Endodermal cell (in vitro differentiated cells): ENCODE data around the gene ZNRF2. TPM values are rescaled to one million over a fixed set of nuclear protein-coding genes. Genes with fewer than 3 reads are reported as not detected.

ENCODE experiments used
- DNase-seq: peaks from one replicate; pipeline ENCODE4 v3.0.0-alpha.2; 2017
- H3K27ac ChIP-seq: 2 replicates; pipeline ENCODE4 v1.5.1; 2013; ENCODE audit warnings: mild to moderate bottlenecking, low read depth, low read length, moderate library complexity
- H3K27me3 ChIP-seq: 2 replicates; pipeline ENCODE4 v1.6.1; 2013; ENCODE audit warnings: mild to moderate bottlenecking, low read length, moderate library complexity; ENCODE audit not compliant: insufficient read depth, control insufficient read depth, poor library complexity, severe bottlenecking
- H3K36me3 ChIP-seq: 2 replicates; pipeline ENCODE4 v1.7.0; 2013; ENCODE audit warnings: mild to moderate bottlenecking, low read length, moderate library complexity; ENCODE audit not compliant: control insufficient read depth, insufficient read depth
- H3K4me1 ChIP-seq: one replicate; pipeline ENCODE4 v1.7.0; 2013; ENCODE audit warnings: low read length; ENCODE audit not compliant: control insufficient read depth, insufficient read depth
- H3K4me3 ChIP-seq: 2 replicates; pipeline ENCODE4 v1.5.1; 2013; ENCODE audit warnings: mild to moderate bottlenecking, low read length, moderate library complexity
- H3K9ac ChIP-seq: 2 replicates; pipeline ENCODE4 v1.6.1; 2013; ENCODE audit warnings: mild to moderate bottlenecking, low read length, moderate library complexity; ENCODE audit not compliant: poor library complexity, severe bottlenecking; ENCODE audit errors: extremely low read depth
- H3K9me3 ChIP-seq: 2 replicates; pipeline ENCODE4 v1.6.1; 2013; ENCODE audit warnings: mild to moderate bottlenecking, low read length, moderate library complexity; ENCODE audit not compliant: control insufficient read depth
- H3K27ac Mint-ChIP-seq: 2 replicates; pipeline ENCODE4 v1.8.0; 2020; ENCODE audit warnings: mixed read lengths
- H3K27me3 Mint-ChIP-seq: 2 replicates; pipeline ENCODE4 v1.8.0; 2021; ENCODE audit warnings: mild to moderate bottlenecking, mixed read lengths; ENCODE audit not compliant: insufficient read depth
- H3K36me3 Mint-ChIP-seq: 2 replicates; pipeline ENCODE4 v1.8.0; 2020; ENCODE audit warnings: low read depth, mixed read lengths
- H3K4me1 Mint-ChIP-seq: 2 replicates; pipeline ENCODE4 v1.8.0; 2020; ENCODE audit warnings: mixed read lengths
- H3K4me3 Mint-ChIP-seq: 2 replicates; pipeline ENCODE4 v1.8.0; 2020; ENCODE audit warnings: mild to moderate bottlenecking, moderate library complexity, mixed read lengths
- H3K9me3 Mint-ChIP-seq: 2 replicates; pipeline ENCODE4 v1.8.0; 2020; ENCODE audit warnings: mild to moderate bottlenecking, mixed read lengths
- WGBS, 2 experiments: methylation state at CpG; one replicate each; pipeline versions ENCODE4 v1.1.5 to v1.1.7; 2013; ENCODE audit warnings: missing lambda C conversion rate in 2 of 2, mixed read lengths in 1 of 2; ENCODE audit not compliant: insufficient coverage in 1 of 2, insufficient read length in 1 of 2; 5-methylcytosine and 5-hydroxymethylcytosine counted together
- total RNA-seq, 2 donors: library from RNA; stranded (reverse); fragmentation: NEBNext Ultra II Directional in 1 of 2; extraction: Animal tissue kit (Norgen Biotek cat#: 25700) in 1 of 2; gene quantifications; 2 replicates in 1 of 2; 3 replicates in 1 of 2; pipeline ENCODE4 v1.2.1, GENCODE V29; 2021
- TF ChIP-seq, protein P1 (sequence below): fragments of 200-600 bp; sonication (generic); conservative IDR thresholded peaks from 2 replicates; pipeline ENCODE4 v1.5.0; 2021; ENCODE audit warnings: antibody characterized with exemption, mild to moderate bottlenecking

The ZNRF2 gene
- total RNA-seq, 2 donors from 2014 or later = 15.5 to 20.9 TPM

DNA sequence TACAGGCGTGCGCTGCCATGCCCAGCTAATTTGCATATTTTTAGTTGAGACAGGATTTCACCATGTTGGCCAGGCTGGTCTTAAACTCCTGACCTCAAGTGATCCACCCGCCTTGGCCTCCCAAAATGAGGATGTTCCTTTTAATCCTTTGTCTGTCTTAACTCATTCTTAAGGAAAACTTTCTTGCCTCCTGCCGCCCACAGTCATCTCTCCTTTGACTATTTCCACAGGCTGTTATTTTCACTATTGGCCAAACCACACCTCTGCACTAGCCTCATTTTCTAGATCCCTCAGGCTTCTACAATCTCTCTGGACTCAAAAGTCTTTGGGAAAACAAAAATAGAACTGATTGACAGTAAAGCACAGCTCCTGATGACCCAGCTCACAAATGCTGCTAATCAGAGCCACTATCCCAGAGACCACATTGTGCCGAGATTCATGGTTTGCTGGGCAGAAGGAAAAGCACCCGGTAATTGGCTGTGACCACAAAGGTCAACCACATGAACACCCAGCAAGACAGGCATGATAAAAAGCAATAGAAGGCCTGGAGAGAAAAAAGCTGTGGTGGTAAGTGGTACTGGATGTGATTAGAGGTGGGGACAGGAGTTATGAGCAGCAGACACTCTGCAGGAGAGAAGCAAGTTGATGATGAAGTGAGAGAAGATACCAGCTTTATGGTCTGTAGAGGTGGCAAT is 44.1 kb upstream of the ZNRF2 start:
- H3K9ac ChIP-seq = no peak overlapping the region
- H3K4me3 Mint-ChIP-seq = no peak overlapping the region
- no peaks in the 10 kb centered on the region for H3K36me3 Mint-ChIP-seq
- TF ChIP-seq, protein P1, sequence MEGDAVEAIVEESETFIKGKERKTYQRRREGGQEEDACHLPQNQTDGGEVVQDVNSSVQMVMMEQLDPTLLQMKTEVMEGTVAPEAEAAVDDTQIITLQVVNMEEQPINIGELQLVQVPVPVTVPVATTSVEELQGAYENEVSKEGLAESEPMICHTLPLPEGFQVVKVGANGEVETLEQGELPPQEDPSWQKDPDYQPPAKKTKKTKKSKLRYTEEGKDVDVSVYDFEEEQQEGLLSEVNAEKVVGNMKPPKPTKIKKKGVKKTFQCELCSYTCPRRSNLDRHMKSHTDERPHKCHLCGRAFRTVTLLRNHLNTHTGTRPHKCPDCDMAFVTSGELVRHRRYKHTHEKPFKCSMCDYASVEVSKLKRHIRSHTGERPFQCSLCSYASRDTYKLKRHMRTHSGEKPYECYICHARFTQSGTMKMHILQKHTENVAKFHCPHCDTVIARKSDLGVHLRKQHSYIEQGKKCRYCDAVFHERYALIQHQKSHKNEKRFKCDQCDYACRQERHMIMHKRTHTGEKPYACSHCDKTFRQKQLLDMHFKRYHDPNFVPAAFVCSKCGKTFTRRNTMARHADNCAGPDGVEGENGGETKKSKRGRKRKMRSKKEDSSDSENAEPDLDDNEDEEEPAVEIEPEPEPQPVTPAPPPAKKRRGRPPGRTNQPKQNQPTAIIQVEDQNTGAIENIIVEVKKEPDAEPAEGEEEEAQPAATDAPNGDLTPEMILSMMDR = no peak
- no peaks in the 10 kb centered on the region for H3K9me3 Mint-ChIP-seq
- no peaks in the 10 kb centered on the region for H3K36me3 ChIP-seq
- H3K27me3 ChIP-seq = no peaks in the 10 kb centered on the region
- H3K27ac Mint-ChIP-seq = no peak overlapping the region
- H3K27ac ChIP-seq = no peak overlapping the region
- no peak overlapping the region for H3K4me3 ChIP-seq
- H3K4me1 Mint-ChIP-seq = peaks cover 12% of the 10 kb centered on the region
- WGBS, 2 experiments = 89 to 92% methylated on average over 5 to 6 of the region's 6 CpGs
- H3K4me1 ChIP-seq = no peaks in the 10 kb centered on the region
- no peaks in the 10 kb centered on the region for H3K9me3 ChIP-seq
- no peaks in the 10 kb centered on the region for H3K27me3 Mint-ChIP-seq
- DNase-seq = peak; percentile 49

DNA sequence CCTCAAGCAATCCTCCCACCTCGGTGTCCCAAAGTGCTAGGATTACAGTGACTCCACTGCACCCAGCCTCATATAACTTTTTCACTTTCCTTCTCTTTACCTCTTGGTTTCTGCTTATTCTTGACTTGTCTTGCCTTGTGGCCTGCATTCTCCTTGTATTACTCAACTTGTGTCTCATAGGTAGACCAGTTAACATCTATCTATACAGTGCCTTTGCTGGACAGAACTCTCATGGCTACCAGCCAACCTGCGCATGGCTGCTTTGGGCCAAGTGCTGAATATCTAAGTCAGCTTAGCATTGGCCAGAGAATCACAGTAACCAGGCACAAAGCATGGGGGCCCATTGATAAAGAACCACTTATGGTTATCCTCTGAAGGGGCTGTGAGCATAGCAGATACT is 42.6 kb upstream of the ZNRF2 start:
- H3K9me3 ChIP-seq = no peaks in the 10 kb centered on the region
- H3K9ac ChIP-seq = no peak overlapping the region
- no peak overlapping the region for H3K27ac ChIP-seq
- WGBS, 2 experiments = 95 to 100% methylated on average over 2 of the region's 2 CpGs
- H3K36me3 ChIP-seq = no peaks in the 10 kb centered on the region
- Mint-ChIP-seq H3K4me3 (no peak overlapping the region), H3K27ac (no peak overlapping the region), H3K9me3 (no peaks in the 10 kb centered on the region), H3K27me3 (no peaks in the 10 kb centered on the region), H3K4me1 (peaks cover 12% of the 10 kb centered on the region), H3K36me3 (no peaks in the 10 kb centered on the region)
- H3K4me1 ChIP-seq = no peaks in the 10 kb centered on the region
- no peak overlapping the region for H3K4me3 ChIP-seq
- no peak for DNase-seq
- no peaks in the 10 kb centered on the region for H3K27me3 ChIP-seq
- TF ChIP-seq, protein P1 = no peak

DNA sequence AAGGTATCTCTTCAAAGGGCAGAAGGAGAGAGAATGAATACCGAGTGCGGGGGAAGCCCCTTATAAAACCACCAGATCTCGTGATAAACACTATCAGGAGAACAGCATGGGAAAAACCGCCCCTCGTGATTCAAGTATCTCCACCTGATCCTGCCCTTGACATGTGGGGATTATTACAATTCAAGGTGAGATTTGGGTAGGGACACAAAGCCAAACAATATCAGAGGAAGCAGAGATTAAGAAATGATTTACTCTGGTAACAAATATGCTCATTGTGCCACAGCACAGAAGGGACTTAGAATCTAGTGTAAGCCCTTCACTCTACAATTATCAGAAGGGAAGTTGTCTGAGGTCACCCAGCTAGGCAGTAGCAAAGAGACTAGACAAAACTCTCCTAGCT is 40.1 kb upstream of the ZNRF2 start:
- H3K27me3 Mint-ChIP-seq = no peaks in the 10 kb centered on the region
- no peak for DNase-seq
- no peak overlapping the region for H3K4me3 ChIP-seq
- H3K27me3 ChIP-seq = no peaks in the 10 kb centered on the region
- H3K4me3 Mint-ChIP-seq = no peak overlapping the region
- H3K4me1 ChIP-seq = peaks cover 6% of the 10 kb centered on the region
- TF ChIP-seq, protein P1 = no peak
- 93 to 100% methylated on average over 3 to 5 of the region's 5 CpGs for WGBS, 2 experiments
- H3K36me3 Mint-ChIP-seq = no peaks in the 10 kb centered on the region
- H3K9me3 ChIP-seq = no peaks in the 10 kb centered on the region
- H3K9me3 Mint-ChIP-seq = no peaks in the 10 kb centered on the region
- H3K36me3 ChIP-seq = no peaks in the 10 kb centered on the region
- no peak overlapping the region for H3K27ac Mint-ChIP-seq
- no peak overlapping the region for H3K27ac ChIP-seq
- H3K9ac ChIP-seq = no peak overlapping the region
- peaks cover 26% of the 10 kb centered on the region for H3K4me1 Mint-ChIP-seq
